Measurements from ENCODE around the gene CACNA2D4. TPM values are rescaled to one million over a fixed set of nuclear protein-coding genes. Genes with fewer than 3 reads are reported as not detected.

The CACNA2D4 gene
- total RNA-seq, 1 donor from 2014 or later: 5.9 TPM

GRCh38 chr12:1744932-1745331, 173.5 kb downstream of the CACNA2D4 start:
- ATAC-seq (no peak), DNase-seq (ENCODE audit: low spot score) (no peak)
- intact Hi-C loops (cut with DNase I): no loop called here

Other genes with a start within 250 kb of the CACNA2D4 start
- 79.3 TPM for gene ADIPOR2, start 227.6 kb downstream of the CACNA2D4 start, total RNA-seq
- not detected for gene LRTM2, start 98.1 kb downstream of the CACNA2D4 start, total RNA-seq
- gene DCP1B, start 85.8 kb upstream of the CACNA2D4 start, total RNA-seq: 17.7 TPM
- gene CACNA1C, start 134.3 kb upstream of the CACNA2D4 start, total RNA-seq: 9.0 TPM